Measurements from ENCODE around the gene ABCC3.

ABCC3 gene

DNA sequence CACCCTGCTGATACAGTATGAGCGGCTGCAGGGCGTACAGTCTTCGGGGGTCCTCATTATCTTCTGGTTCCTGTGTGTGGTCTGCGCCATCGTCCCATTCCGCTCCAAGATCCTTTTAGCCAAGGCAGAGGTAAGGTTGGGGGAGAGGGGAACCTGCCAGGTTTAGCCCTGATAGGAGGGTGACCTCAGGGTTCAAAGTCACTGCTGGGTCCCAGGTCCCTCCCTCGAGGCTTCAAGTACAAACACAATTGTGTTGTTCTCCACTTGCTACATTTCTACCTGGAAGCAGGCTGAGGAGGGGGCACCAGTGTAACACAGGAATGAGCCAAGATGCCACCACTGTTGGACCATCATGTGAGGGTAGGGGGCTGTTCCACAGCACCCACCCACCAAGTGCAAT is 22.4 kb downstream of the ABCC3 start:
- 95% methylated on average over 7 of the region's 7 CpGs for WGBS
- no peak overlapping the region for H2BK15ac ChIP-seq (ENCODE audit: low read depth, poor library complexity, severe bottlenecking)
- DNase-seq: no peak
- peaks cover 5 to 19% of the 10 kb centered on the region in 2 experiments for H3K36me3 ChIP-seq (ENCODE audit: control insufficient read depth in 1 of 2, insufficient read depth in 2 of 2, low read depth in 1 of 2, low read length in 2 of 2)
- H4K8ac ChIP-seq (ENCODE audit: low read length): no peak overlapping the region
- H3K14ac ChIP-seq (ENCODE audit: low read length in 2 of 2): no peak overlapping the region
- H3K4ac ChIP-seq (ENCODE audit: low read depth in 1 of 2, low read length in 2 of 2): no peak overlapping the region
- H3K9me3 ChIP-seq (ENCODE audit: control insufficient read depth, low read length): no peaks in the 10 kb centered on the region
- no peak overlapping the region for H2BK12ac ChIP-seq (ENCODE audit: low read length in 2 of 2)
- H3K4me2 ChIP-seq (ENCODE audit: low read length, poor library complexity, severe bottlenecking): no peak overlapping the region
- H3K18ac ChIP-seq (ENCODE audit: low read depth in 1 of 2, low read length in 2 of 2): no peak overlapping the region
- no peak overlapping the region for H3K23ac ChIP-seq (ENCODE audit: low read length in 2 of 2)
- no peak overlapping the region for H3K27ac ChIP-seq (ENCODE audit: low read length, poor library complexity, severe bottlenecking)
- no peaks in the 10 kb centered on the region for H3K27me3 ChIP-seq (ENCODE audit: control insufficient read depth in 1 of 2, insufficient read depth in 1 of 2, low read length in 2 of 2)
- H2AK5ac ChIP-seq (ENCODE audit: low read length, severe bottlenecking): no peak overlapping the region
- peak overlapping the region; percentile 35 for H4K91ac ChIP-seq (ENCODE audit: low read length)
- peaks cover 1% of the 10 kb centered on the region for H3K79me1 ChIP-seq (replicated peaks; ENCODE audit: low read length, poor library complexity, severe bottlenecking)
- no peak overlapping the region for H3K4me3 ChIP-seq (ENCODE audit: insufficient read depth in 1 of 2, low read depth in 1 of 2, low read length in 2 of 2)
- peaks cover 26% of the 10 kb centered on the region for H3K4me1 ChIP-seq (ENCODE audit: control insufficient read depth, insufficient read depth, low read depth, low read length)
- no peak overlapping the region for H2AFZ ChIP-seq (ENCODE audit: low read depth, low read length)
- H2BK5ac ChIP-seq (ENCODE audit: low read depth, low read length, poor library complexity, severe bottlenecking): no peak overlapping the region
- no peak overlapping the region for H3K9ac ChIP-seq (ENCODE audit: low read length)
- H2BK120ac ChIP-seq (ENCODE audit: low read depth, low read length): no peak overlapping the region

GRCh38 chr17:50657627-50658026 is 22.9 kb downstream of the ABCC3 start:
- Histone ChIP-seq H2BK5ac (ENCODE audit: low read depth, low read length, poor library complexity, severe bottlenecking) (no peak overlapping the region), H3K9me3 (ENCODE audit: control insufficient read depth, low read length) (no peaks in the 10 kb centered on the region), H3K4me1 (ENCODE audit: control insufficient read depth, insufficient read depth, low read depth, low read length) (peaks cover 30% of the 10 kb centered on the region), H3K27ac (ENCODE audit: low read length, poor library complexity, severe bottlenecking) (no peak overlapping the region), H2BK12ac (ENCODE audit: low read length in 2 of 2) (no peak overlapping the region), H4K91ac (ENCODE audit: low read length) (no peak overlapping the region), H3K4me2 (ENCODE audit: low read length, poor library complexity, severe bottlenecking) (no peak overlapping the region), H3K9ac (ENCODE audit: low read length) (no peak overlapping the region), H2AFZ (ENCODE audit: low read depth, low read length) (no peak overlapping the region), H3K79me1 (replicated peaks; ENCODE audit: low read length, poor library complexity, severe bottlenecking) (peaks cover 1% of the 10 kb centered on the region), H3K4ac (ENCODE audit: low read depth in 1 of 2, low read length in 2 of 2) (no peak overlapping the region), H2BK120ac (ENCODE audit: low read depth, low read length) (no peak overlapping the region), H2BK15ac (ENCODE audit: low read depth, poor library complexity, severe bottlenecking) (no peak overlapping the region), H2AK5ac (ENCODE audit: low read length, severe bottlenecking) (no peak overlapping the region), H4K8ac (ENCODE audit: low read length) (no peak overlapping the region), H3K23ac (ENCODE audit: low read length in 2 of 2) (no peak overlapping the region), H3K27me3 (ENCODE audit: control insufficient read depth in 1 of 2, insufficient read depth in 1 of 2, low read length in 2 of 2) (no peaks in the 10 kb centered on the region), H3K14ac (ENCODE audit: low read length in 2 of 2) (no peak overlapping the region), H3K4me3 (ENCODE audit: insufficient read depth in 1 of 2, low read depth in 1 of 2, low read length in 2 of 2) (no peak overlapping the region), H3K36me3 (ENCODE audit: control insufficient read depth in 1 of 2, insufficient read depth in 2 of 2, low read depth in 1 of 2, low read length in 2 of 2) (peaks cover 5 to 19% of the 10 kb centered on the region in 2 experiments), H3K18ac (ENCODE audit: low read depth in 1 of 2, low read length in 2 of 2) (no peak overlapping the region)
- WGBS: 100% methylated on average over 7 of the region's 7 CpGs
- DNase-seq: no peak

GRCh38 chr17:50658616-50659015 is 23.9 kb downstream of the ABCC3 start:
- no peak overlapping the region for H2BK5ac ChIP-seq (ENCODE audit: low read depth, low read length, poor library complexity, severe bottlenecking)
- WGBS: 63% methylated on average over 6 of the region's 6 CpGs
- no peak overlapping the region for H3K4me3 ChIP-seq (ENCODE audit: insufficient read depth in 1 of 2, low read depth in 1 of 2, low read length in 2 of 2)
- H3K27ac ChIP-seq (ENCODE audit: low read length, poor library complexity, severe bottlenecking): no peak overlapping the region
- peak overlapping the region; percentile 55 for H4K8ac ChIP-seq (ENCODE audit: low read length)
- peak overlapping the region; percentile 60 for H2AK5ac ChIP-seq (ENCODE audit: low read length, severe bottlenecking)
- peaks cover 33% of the 10 kb centered on the region for H3K4me1 ChIP-seq (ENCODE audit: control insufficient read depth, insufficient read depth, low read depth, low read length)
- peak overlapping the region in 1 of 2 experiments; percentile 7 for H3K14ac ChIP-seq (ENCODE audit: low read length in 2 of 2)
- H4K91ac ChIP-seq (ENCODE audit: low read length): peak overlapping the region; percentile 5
- peak overlapping the region in 1 of 2 experiments; percentile 67 for H2BK12ac ChIP-seq (ENCODE audit: low read length in 2 of 2)
- H2BK15ac ChIP-seq (ENCODE audit: low read depth, poor library complexity, severe bottlenecking): no peak overlapping the region
- peaks cover 5 to 19% of the 10 kb centered on the region in 2 experiments for H3K36me3 ChIP-seq (ENCODE audit: control insufficient read depth in 1 of 2, insufficient read depth in 2 of 2, low read depth in 1 of 2, low read length in 2 of 2)
- no peaks in the 10 kb centered on the region for H3K27me3 ChIP-seq (ENCODE audit: control insufficient read depth in 1 of 2, insufficient read depth in 1 of 2, low read length in 2 of 2)
- H3K23ac ChIP-seq (ENCODE audit: low read length in 2 of 2): no peak overlapping the region
- H3K9me3 ChIP-seq (ENCODE audit: control insufficient read depth, low read length): no peaks in the 10 kb centered on the region
- H2BK120ac ChIP-seq (ENCODE audit: low read depth, low read length): no peak overlapping the region
- DNase-seq: no peak
- no peak overlapping the region for H2AFZ ChIP-seq (ENCODE audit: low read depth, low read length)
- H3K18ac ChIP-seq (ENCODE audit: low read depth in 1 of 2, low read length in 2 of 2): peak overlapping the region in 1 of 2 experiments; percentile 14
- peaks cover 1% of the 10 kb centered on the region for H3K79me1 ChIP-seq (replicated peaks; ENCODE audit: low read length, poor library complexity, severe bottlenecking)
- H3K4me2 ChIP-seq (ENCODE audit: low read length, poor library complexity, severe bottlenecking): no peak overlapping the region
- peak overlapping the region in 1 of 2 experiments; percentile 60 for H3K4ac ChIP-seq (ENCODE audit: low read depth in 1 of 2, low read length in 2 of 2)
- no peak overlapping the region for H3K9ac ChIP-seq (ENCODE audit: low read length)

DNA sequence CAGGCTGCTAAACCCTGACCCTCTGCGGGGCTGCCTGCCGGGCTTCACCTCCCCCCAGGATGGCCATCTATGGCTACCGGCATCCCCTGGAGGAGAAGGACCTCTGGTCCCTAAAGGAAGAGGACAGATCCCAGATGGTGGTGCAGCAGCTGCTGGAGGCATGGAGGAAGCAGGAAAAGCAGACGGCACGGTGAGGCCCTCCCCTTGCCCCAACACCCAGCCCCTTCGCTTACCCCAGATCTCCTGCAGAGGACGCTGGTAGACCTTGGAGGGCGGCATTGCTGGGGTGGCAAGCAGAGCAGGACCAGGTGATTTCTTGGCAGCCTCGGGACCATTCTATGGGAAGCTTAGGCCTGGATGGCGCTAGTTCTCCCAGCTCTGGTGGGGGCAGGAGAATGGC is 24.5 kb downstream of the ABCC3 start:
- Histone ChIP-seq H3K36me3 (ENCODE audit: control insufficient read depth in 1 of 2, insufficient read depth in 2 of 2, low read depth in 1 of 2, low read length in 2 of 2) (peaks cover 5 to 19% of the 10 kb centered on the region in 2 experiments), H3K27me3 (ENCODE audit: control insufficient read depth in 1 of 2, insufficient read depth in 1 of 2, low read length in 2 of 2) (no peaks in the 10 kb centered on the region), H2BK15ac (ENCODE audit: low read depth, poor library complexity, severe bottlenecking) (peak overlapping the region; percentile 31), H3K4me2 (ENCODE audit: low read length, poor library complexity, severe bottlenecking) (no peak overlapping the region), H4K91ac (ENCODE audit: low read length) (peak overlapping the region; percentile 11), H3K79me1 (replicated peaks; ENCODE audit: low read length, poor library complexity, severe bottlenecking) (peaks cover 1% of the 10 kb centered on the region), H3K4me3 (ENCODE audit: insufficient read depth in 1 of 2, low read depth in 1 of 2, low read length in 2 of 2) (no peak overlapping the region), H4K8ac (ENCODE audit: low read length) (peak overlapping the region; percentile 56), H3K27ac (ENCODE audit: low read length, poor library complexity, severe bottlenecking) (no peak overlapping the region), H3K18ac (ENCODE audit: low read depth in 1 of 2, low read length in 2 of 2) (peak overlapping the region in 1 of 2 experiments; percentile 54), H2AK5ac (ENCODE audit: low read length, severe bottlenecking) (no peak overlapping the region), H3K23ac (ENCODE audit: low read length in 2 of 2) (no peak overlapping the region), H3K9ac (ENCODE audit: low read length) (no peak overlapping the region), H3K14ac (ENCODE audit: low read length in 2 of 2) (peak overlapping the region in 1 of 2 experiments; percentile 18), H3K4ac (ENCODE audit: low read depth in 1 of 2, low read length in 2 of 2) (no peak overlapping the region), H3K4me1 (ENCODE audit: control insufficient read depth, insufficient read depth, low read depth, low read length) (peaks cover 33% of the 10 kb centered on the region), H2BK12ac (ENCODE audit: low read length in 2 of 2) (no peak overlapping the region), H2BK120ac (ENCODE audit: low read depth, low read length) (no peak overlapping the region), H2AFZ (ENCODE audit: low read depth, low read length) (no peak overlapping the region), H2BK5ac (ENCODE audit: low read depth, low read length, poor library complexity, severe bottlenecking) (no peak overlapping the region), H3K9me3 (ENCODE audit: control insufficient read depth, low read length) (no peaks in the 10 kb centered on the region)
- 89% methylated on average over 8 of the region's 10 CpGs for WGBS
- no peak for DNase-seq
